Keratinocyte (primary cell): ENCODE data around the gene ZNF462. TPM values are rescaled to one million over a fixed set of nuclear protein-coding genes. Genes with fewer than 3 reads are reported as not detected.

ENCODE experiments used
- DNase-seq: peaks from one replicate; pipeline ENCODE4 v3.0.0-alpha.2; 2011; ENCODE audit warnings: low read depth, missing footprints, low spot score
- FAIRE-seq: peaks from 2 replicates; lab custom pipeline; 2011; peaks lifted over from hg19 to GRCh38; lab: Jason Lieb, UNC
- H2AFZ ChIP-seq: 2 replicates; pipeline ENCODE4 v1.6.0; 2012; ENCODE audit warnings: low read length, control low read depth, inconsistent platforms; ENCODE audit not compliant: control insufficient read depth
- H3K27ac ChIP-seq: 2 replicates; pipeline ENCODE4 v1.5.1; 2011; ENCODE audit warnings: low read length; ENCODE audit not compliant: control insufficient read depth, insufficient read depth
- H3K27me3 ChIP-seq: 3 replicates; pipeline ENCODE4 v1.6.0; 2011; ENCODE audit warnings: low read length; ENCODE audit not compliant: control insufficient read depth, insufficient read depth; ENCODE audit errors: extremely low read depth
- H3K36me3 ChIP-seq, 2 experiments: 2 replicates in 1 of 2; 3 replicates in 1 of 2; pipeline ENCODE4 v1.5.1; 2011; ENCODE audit warnings: low read length in 2 of 2, mild to moderate bottlenecking in 1 of 2; ENCODE audit not compliant: control insufficient read depth in 2 of 2, insufficient read depth in 2 of 2; ENCODE audit errors: extremely low read depth in 1 of 2
- H3K4me1 ChIP-seq: 3 replicates; pipeline ENCODE4 v1.5.1; 2011; ENCODE audit warnings: low read length; ENCODE audit not compliant: control insufficient read depth, insufficient read depth; ENCODE audit errors: extremely low read depth
- H3K4me2 ChIP-seq: 3 replicates; pipeline ENCODE4 v1.6.0; 2011; ENCODE audit warnings: low read depth, low read length; ENCODE audit not compliant: control insufficient read depth, insufficient read depth; ENCODE audit errors: extremely low read depth
- H3K4me3 ChIP-seq, 3 experiments: fragments of 200-600 bp in 1 of 3; sonication (generic) in 1 of 3; 2 replicates in 2 of 3; 3 replicates in 1 of 3; pipeline ENCODE4 v1.5.1; 2011 to 2016; ENCODE audit warnings: low read length in 3 of 3, mild to moderate bottlenecking in 3 of 3, control low read depth in 2 of 3, inconsistent platforms in 1 of 3, low read depth in 1 of 3, mixed read lengths in 1 of 3, mixed run types in 1 of 3, moderate library complexity in 1 of 3; ENCODE audit not compliant: control insufficient read depth in 2 of 3, insufficient read depth in 2 of 3; ENCODE audit errors: extremely low read depth in 1 of 3
- H3K79me2 ChIP-seq: 2 replicates; pipeline ENCODE4 v1.6.0; 2012; ENCODE audit warnings: low read length; ENCODE audit not compliant: control insufficient read depth, insufficient read depth
- H3K9ac ChIP-seq: 3 replicates; pipeline ENCODE4 v1.6.0; 2011; ENCODE audit warnings: low read length; ENCODE audit not compliant: control insufficient read depth, insufficient read depth; ENCODE audit errors: extremely low read depth
- H3K9me1 ChIP-seq: 3 replicates; pipeline ENCODE4 v1.6.0; 2011; ENCODE audit warnings: low read length; ENCODE audit not compliant: control insufficient read depth, insufficient read depth; ENCODE audit errors: extremely low read depth
- H3K9me3 ChIP-seq: 2 replicates; pipeline ENCODE4 v1.5.1; 2012; ENCODE audit warnings: low read depth, low read length; ENCODE audit not compliant: control insufficient read depth
- H4K20me1 ChIP-seq: 3 replicates; pipeline ENCODE4 v1.6.0; 2011; ENCODE audit warnings: low read length; ENCODE audit not compliant: control insufficient read depth, insufficient read depth; ENCODE audit errors: extremely low read depth
- CTCF ChIP-seq, 3 experiments: IDR thresholded peaks in 1 of 3; conservative IDR thresholded peaks in 1 of 3; optimal IDR thresholded peaks in 1 of 3; 2 replicates in 2 of 3; 3 replicates in 1 of 3; pipeline versions ENCODE3 to v1.5.1; 2011; ENCODE audit warnings: low read length in 3 of 3, mild to moderate bottlenecking in 3 of 3, moderate library complexity in 2 of 3, control low read depth in 1 of 3, inconsistent platforms in 1 of 3; ENCODE audit not compliant: insufficient read depth in 2 of 3; ENCODE audit errors: extremely low read depth in 1 of 3
- EZH2 ChIP-seq: IDR thresholded peaks from one replicate; pipeline ENCODE4 v1.6.1; 2012; ENCODE audit warnings: inconsistent platforms, mild to moderate bottlenecking, low read length, moderate library complexity
- dilution Hi-C: fragments of 300-500 bp; cut with MboI; formaldehyde crosslinking; loops from one replicate; pipeline ENCODE4 v1.7.0; 2020; ENCODE audit warnings: low sequenced_read_pairs; ENCODE audit not compliant: extremely low pct_ligation_motif_present
- polyA plus RNA-seq, 5 experiments: library from polyadenylated mRNA; depleted of rRNA in 3 of 5; stranded (reverse) in 3 of 5; stranded (forward) in 1 of 5; unstranded in 1 of 5; fragments of >200 nt; gene quantifications; 1 replicate in 1 of 5; 2 replicates in 3 of 5; 3 replicates in 1 of 5; pipeline versions ENCODE4 v1.2.1 to v1.2.3, GENCODE V29; 2011 to 2012; ENCODE audit warnings: missing spikeins in 2 of 5, low read depth in 1 of 5, low replicate concordance in 1 of 5

ZNF462 gene
- polyA plus RNA-seq, 1 donor (not counting 4 experiments of a cell fraction or from before 2014, with no cell fraction given), result 7.8 TPM

- no peaks in the 10 kb centered on the region for H3K79me2 ChIP-seq
- no peaks in the 10 kb centered on the region for H3K9me1 ChIP-seq
- no peak overlapping the region for H2AFZ ChIP-seq
- H3K4me3 ChIP-seq, result no peak overlapping the region
- DNase-seq (no peak), FAIRE-seq (no peak)
- H3K36me3 ChIP-seq, result no peaks in the 10 kb centered on the region
- no peaks in the 10 kb centered on the region for H3K9me3 ChIP-seq
- dilution Hi-C loops, result no loop called here
- no peak overlapping the region for H3K4me2 ChIP-seq
- H3K27ac ChIP-seq, result no peak overlapping the region
- H3K27me3 ChIP-seq, result no peaks in the 10 kb centered on the region
- H4K20me1 ChIP-seq, result no peaks in the 10 kb centered on the region
- H3K9ac ChIP-seq, result no peak overlapping the region
- peaks cover 4% of the 10 kb centered on the region for H3K4me1 ChIP-seq
- TF ChIP-seq EZH2, result no peak
Observed at GRCh38 chr9:106818034-106818433, 44.9 kb upstream of the ZNF462 start.

GRCh38 chr9:106820866-106821265 lies 42.1 kb upstream of the ZNF462 start:
- H2AFZ ChIP-seq, result no peak overlapping the region
- H3K79me2 ChIP-seq, result no peaks in the 10 kb centered on the region
- no peaks in the 10 kb centered on the region for H3K9me1 ChIP-seq
- TF ChIP-seq EZH2, result no peak
- no peak for TF ChIP-seq CTCF (optimal IDR thresholded peaks at IDR 0.05 in 1 of 3, IDR thresholded peaks at IDR 0.05 in 1 of 3, conservative IDR thresholded peaks at IDR 0.05 in 1 of 3; ENCODE audit: extremely low read depth in 1 of 3, insufficient read depth in 2 of 3, low read length in 3 of 3)
- H3K27ac ChIP-seq, result no peak overlapping the region
- H3K4me2 ChIP-seq, result no peak overlapping the region
- no peaks in the 10 kb centered on the region for H4K20me1 ChIP-seq
- no peaks in the 10 kb centered on the region for H3K36me3 ChIP-seq
- peaks cover 4% of the 10 kb centered on the region for H3K4me1 ChIP-seq
- H3K4me3 ChIP-seq, result no peak overlapping the region
- no peak overlapping the region for H3K9ac ChIP-seq
- H3K9me3 ChIP-seq, result no peaks in the 10 kb centered on the region
- dilution Hi-C loops, result no loop called here
- FAIRE-seq (no peak), DNase-seq (no peak)
- H3K27me3 ChIP-seq, result no peaks in the 10 kb centered on the region

GRCh38 chr9:106828070-106828469 lies 34.9 kb upstream of the ZNF462 start:
- Histone ChIP-seq H3K4me2 (no peak overlapping the region), H4K20me1 (no peaks in the 10 kb centered on the region), H3K27me3 (no peaks in the 10 kb centered on the region), H3K36me3 (no peaks in the 10 kb centered on the region), H3K4me1 (no peaks in the 10 kb centered on the region), H3K9ac (no peak overlapping the region), H2AFZ (no peak overlapping the region), H3K79me2 (no peaks in the 10 kb centered on the region), H3K9me1 (no peaks in the 10 kb centered on the region), H3K9me3 (no peaks in the 10 kb centered on the region), H3K27ac (no peak overlapping the region), H3K4me3 (no peak overlapping the region)
- DNase-seq, result no peak
- TF ChIP-seq CTCF (optimal IDR thresholded peaks at IDR 0.05 in 1 of 3, IDR thresholded peaks at IDR 0.05 in 1 of 3, conservative IDR thresholded peaks at IDR 0.05 in 1 of 3; ENCODE audit: extremely low read depth in 1 of 3, insufficient read depth in 2 of 3, low read length in 3 of 3), result no peak
- TF ChIP-seq EZH2, result no peak
- dilution Hi-C loops, result no loop called here
- FAIRE-seq, result no peak
